Panc1 (cell line): ENCODE data around the gene MAPKAP1.

Experiments used
- CTCF ChIP-seq: fragments of 450-650 bp; IDR thresholded peaks from 2 replicates; pipeline ENCODE4 v1.5.1; 2017; ENCODE audit warnings: mild to moderate bottlenecking
- REST ChIP-seq, 2 experiments: IDR thresholded peaks; 2 replicates each; pipeline ENCODE4 v1.6.1; 2011 to 2012; ENCODE audit warnings: low read depth in 2 of 2, control low read depth in 1 of 2, low read length in 1 of 2, mild to moderate bottlenecking in 1 of 2, moderate library complexity in 1 of 2; ENCODE audit not compliant: insufficient read depth in 1 of 2
- TCF7L2 ChIP-seq: IDR thresholded peaks from 2 replicates; pipeline ENCODE4 v1.6.1; 2011; ENCODE audit warnings: mild to moderate bottlenecking, low read depth, low read length, inconsistent platforms

GRCh38 chr9:125486576-125486975 lies 220.4 kb downstream of the MAPKAP1 start:
- no peak for TF ChIP-seq CTCF
- no peak for TF ChIP-seq TCF7L2
- TF ChIP-seq REST (IDR thresholded peaks at IDR 0.05; ENCODE audit: insufficient read depth in 1 of 2, low read depth in 2 of 2, low read length in 1 of 2) = no peak
